BLaER1 treated with 17β-estradiol and CSF1 and Interleukin-3, amounts not matched to agents 10 nM and 100 nM (cell line): ENCODE results near the gene NCOA1.

Source experiments
- H3K27ac ChIP-seq, 11 experiments: shearing (Covaris generic); formaldehyde crosslinking; 2 replicates each; pipeline ENCODE4 v1.8.1; 2022
- H3K27me3 ChIP-seq, 11 experiments: shearing (Covaris generic); formaldehyde crosslinking; 2 replicates each; pipeline ENCODE4 v1.8.1; 2022
- H3K36me3 ChIP-seq, 11 experiments: shearing (Covaris generic); formaldehyde crosslinking; 2 replicates each; pipeline ENCODE4 v1.8.1; 2022
- H3K4me1 ChIP-seq, 10 experiments: shearing (Covaris generic); formaldehyde crosslinking; 2 replicates each; pipeline ENCODE4 v1.8.1; 2022
- H3K4me2 ChIP-seq, 11 experiments: shearing (Covaris generic); formaldehyde crosslinking; 2 replicates each; pipeline ENCODE4 v1.8.1; 2022
- H3K4me3 ChIP-seq, 10 experiments: shearing (Covaris generic); formaldehyde crosslinking; 2 replicates each; pipeline ENCODE4 v1.8.1; 2022
- H3K9ac ChIP-seq, 11 experiments: shearing (Covaris generic); formaldehyde crosslinking; 2 replicates each; pipeline ENCODE4 v1.8.1; 2022
- H3K9me3 ChIP-seq, 11 experiments: shearing (Covaris generic); formaldehyde crosslinking; replicated peaks in 1 of 11; 2 replicates each; pipeline ENCODE4 v1.8.1; 2022
- H4K20me1 ChIP-seq, 11 experiments: shearing (Covaris generic); formaldehyde crosslinking; 2 replicates each; pipeline ENCODE4 v1.8.1; 2022
- Cebpa-rat ChIP-seq, 11 experiments: shearing (Covaris generic); IDR thresholded peaks; 2 replicates each; pipeline ENCODE4 v1.8.1; 2022

NCOA1 gene

GRCh38 chr2:24813691-24814137 lies 322.7 kb downstream of the NCOA1 start:
- TF ChIP-seq Cebpa-rat (IDR thresholded peaks at IDR 0.05), result no peak
- Histone ChIP-seq H3K9me3 (peaks cover 0 to 4% (median 0%) of the 10 kb centered on the region in 11 experiments; a peak in 2 of 22 replicates), H3K9ac (no peak overlapping the region), H3K4me1 (peaks cover 10 to 37% (median 16%) of the 10 kb centered on the region in 10 experiments), H3K27me3 (no peaks in the 10 kb centered on the region), H3K36me3 (peaks cover 36 to 97% (median 87%) of the 10 kb centered on the region in 11 experiments), H3K27ac (no peak overlapping the region), H4K20me1 (peaks cover 0 to 22% (median 11%) of the 10 kb centered on the region in 11 experiments; a peak in 11 of 22 replicates), H3K4me3 (no peak overlapping the region), H3K4me2 (no peak overlapping the region)

GRCh38 chr2:24814516-24814915 lies 323.5 kb downstream of the NCOA1 start:
- H3K4me3 ChIP-seq, result no peak overlapping the region
- peaks cover 0 to 21% (median 11%) of the 10 kb centered on the region in 11 experiments; a peak in 12 of 22 replicates for H4K20me1 ChIP-seq
- H3K4me1 ChIP-seq, result peaks cover 6 to 37% (median 18%) of the 10 kb centered on the region in 10 experiments; a peak in 18 of 20 replicates
- no peak overlapping the region for H3K27ac ChIP-seq
- no peaks in the 10 kb centered on the region for H3K27me3 ChIP-seq
- H3K36me3 ChIP-seq, result peaks cover 40 to 100% (median 94%) of the 10 kb centered on the region in 11 experiments
- H3K4me2 ChIP-seq, result no peak overlapping the region
- H3K9ac ChIP-seq, result no peak overlapping the region
- no peak for TF ChIP-seq Cebpa-rat (IDR thresholded peaks at IDR 0.05)
- H3K9me3 ChIP-seq, result peaks cover 0 to 4% (median 0%) of the 10 kb centered on the region in 11 experiments; a peak in 2 of 22 replicates

GRCh38 chr2:24815171-24815570 lies 324.1 kb downstream of the NCOA1 start:
- no peak overlapping the region for H3K4me2 ChIP-seq
- peaks cover 44 to 100% (median 96%) of the 10 kb centered on the region in 11 experiments for H3K36me3 ChIP-seq
- peaks cover 0 to 21% (median 11%) of the 10 kb centered on the region in 11 experiments; a peak in 12 of 22 replicates for H4K20me1 ChIP-seq
- no peak overlapping the region for H3K9ac ChIP-seq
- H3K9me3 ChIP-seq, result peaks cover 0 to 4% (median 0%) of the 10 kb centered on the region in 11 experiments; a peak in 2 of 22 replicates
- peaks cover 6 to 36% (median 18%) of the 10 kb centered on the region in 10 experiments; a peak in 18 of 20 replicates for H3K4me1 ChIP-seq
- H3K27me3 ChIP-seq, result no peaks in the 10 kb centered on the region
- H3K27ac ChIP-seq, result no peak overlapping the region
- no peak overlapping the region for H3K4me3 ChIP-seq
- TF ChIP-seq Cebpa-rat (IDR thresholded peaks at IDR 0.05), result no peak

GRCh38 chr2:24816404-24816803 lies 325.4 kb downstream of the NCOA1 start:
- peaks cover 0 to 24% (median 11%) of the 10 kb centered on the region in 11 experiments; a peak in 12 of 22 replicates for H4K20me1 ChIP-seq
- H3K9me3 ChIP-seq, result peaks cover 0 to 4% (median 0%) of the 10 kb centered on the region in 11 experiments; a peak in 2 of 22 replicates
- H3K36me3 ChIP-seq, result peaks cover 57 to 100% (median 97%) of the 10 kb centered on the region in 11 experiments
- H3K27ac ChIP-seq, result no peak overlapping the region
- peak overlapping the region in 2 of 11 experiments; percentile 17 to 37; a peak in 4 of 22 replicates for H3K4me2 ChIP-seq
- no peak overlapping the region for H3K9ac ChIP-seq
- no peak overlapping the region for H3K4me3 ChIP-seq
- TF ChIP-seq Cebpa-rat (IDR thresholded peaks at IDR 0.05), result no peak
- peaks cover 6 to 36% (median 18%) of the 10 kb centered on the region in 10 experiments; a peak in 18 of 20 replicates for H3K4me1 ChIP-seq
- H3K27me3 ChIP-seq, result no peaks in the 10 kb centered on the region

GRCh38 chr2:24816884-24817283 lies 325.8 kb downstream of the NCOA1 start:
- Histone ChIP-seq H3K36me3 (peaks cover 62 to 100% (median 97%) of the 10 kb centered on the region in 11 experiments), H3K4me1 (peaks cover 6 to 36% (median 18%) of the 10 kb centered on the region in 10 experiments; a peak in 18 of 20 replicates), H3K4me3 (no peak overlapping the region), H3K9me3 (no peaks in the 10 kb centered on the region; a peak in 1 of 22 replicates), H3K27ac (no peak overlapping the region), H3K27me3 (no peaks in the 10 kb centered on the region), H3K4me2 (peak overlapping the region in 2 of 11 experiments; percentile 17 to 37; a peak in 3 of 22 replicates), H4K20me1 (peaks cover 0 to 24% (median 11%) of the 10 kb centered on the region in 11 experiments; a peak in 12 of 22 replicates), H3K9ac (no peak overlapping the region)
- TF ChIP-seq Cebpa-rat (IDR thresholded peaks at IDR 0.05), result no peak

- Histone ChIP-seq H3K9ac (peak overlapping the region in 6 of 11 experiments; percentile 10 to 44 (median 38); a peak in 5 of 22 replicates), H3K36me3 (peaks cover 74 to 100% (median 98%) of the 10 kb centered on the region in 11 experiments), H3K4me2 (peak overlapping the region in 8 of 11 experiments; percentile 10 to 75 (median 57); a peak in 15 of 22 replicates), H4K20me1 (peaks cover 0 to 12% (median 4%) of the 10 kb centered on the region in 11 experiments; a peak in 10 of 22 replicates), H3K9me3 (no peaks in the 10 kb centered on the region), H3K4me1 (peaks cover 6 to 36% (median 18%) of the 10 kb centered on the region in 10 experiments; a peak in 18 of 20 replicates), H3K27me3 (no peaks in the 10 kb centered on the region), H3K4me3 (no peak overlapping the region), H3K27ac (peak overlapping the region in 9 of 11 experiments; percentile 5 to 61 (median 38); a peak in 13 of 22 replicates)
- no peak for TF ChIP-seq Cebpa-rat (IDR thresholded peaks at IDR 0.05)
Measured at GRCh38 chr2:24818721-24819167, 327.7 kb downstream of the NCOA1 start.

- Histone ChIP-seq H3K9me3 (no peaks in the 10 kb centered on the region), H3K27me3 (no peaks in the 10 kb centered on the region), H3K27ac (peak overlapping the region in 7 of 11 experiments; percentile 7 to 61 (median 41); a peak in 7 of 22 replicates), H4K20me1 (peaks cover 0 to 10% (median 0%) of the 10 kb centered on the region in 11 experiments; a peak in 5 of 22 replicates), H3K4me3 (no peak overlapping the region), H3K36me3 (peaks cover 72 to 100% (median 98%) of the 10 kb centered on the region in 11 experiments), H3K4me1 (peaks cover 6 to 36% (median 18%) of the 10 kb centered on the region in 10 experiments; a peak in 18 of 20 replicates), H3K4me2 (peak overlapping the region in 4 of 11 experiments; percentile 54 to 68 (median 60); a peak in 8 of 22 replicates), H3K9ac (no peak overlapping the region)
- no peak for TF ChIP-seq Cebpa-rat (IDR thresholded peaks at IDR 0.05)
Measured at GRCh38 chr2:24819442-24820174, 328.6 kb downstream of the NCOA1 start.

- Histone ChIP-seq H3K36me3 (peaks cover 67 to 100% (median 97%) of the 10 kb centered on the region in 11 experiments), H3K9ac (no peak overlapping the region), H4K20me1 (peaks cover 0 to 10% (median 0%) of the 10 kb centered on the region in 11 experiments; a peak in 5 of 22 replicates), H3K4me2 (no peak overlapping the region), H3K4me1 (peaks cover 6 to 36% (median 18%) of the 10 kb centered on the region in 10 experiments; a peak in 18 of 20 replicates), H3K4me3 (no peak overlapping the region), H3K27ac (no peak overlapping the region), H3K27me3 (no peaks in the 10 kb centered on the region), H3K9me3 (no peaks in the 10 kb centered on the region)
- TF ChIP-seq Cebpa-rat (IDR thresholded peaks at IDR 0.05), result no peak
Measured at GRCh38 chr2:24820175-24820513, 329.1 kb downstream of the NCOA1 start.
